Subcutaneous adipose tissue (tissue), 4 donors: ENCODE measurements around the gene ALDH3B1. TPM values are rescaled to one million over a fixed set of nuclear protein-coding genes. Genes with fewer than 3 reads are reported as not detected.

ENCODE experiments used
- total RNA-seq, 4 donors: library from RNA; depleted of rRNA; stranded (reverse); fragments of >200 nt; gene quantifications; one replicate each; pipeline ENCODE4 v1.1.0, GENCODE V29; 2016
- TF ChIP-seq, protein P1 (sequence below): fragments of 450-650 bp; IDR thresholded peaks from one replicate; pipeline ENCODE4 v1.5.1; 2016; ENCODE audit warnings: low read depth, mild to moderate bottlenecking, control low read depth, antibody characterized with exemption, moderate library complexity

Gene ALDH3B1
- total RNA-seq, 4 donors from 2014 or later, result 11.7 to 43.5 (median 22.3) TPM

DNA sequence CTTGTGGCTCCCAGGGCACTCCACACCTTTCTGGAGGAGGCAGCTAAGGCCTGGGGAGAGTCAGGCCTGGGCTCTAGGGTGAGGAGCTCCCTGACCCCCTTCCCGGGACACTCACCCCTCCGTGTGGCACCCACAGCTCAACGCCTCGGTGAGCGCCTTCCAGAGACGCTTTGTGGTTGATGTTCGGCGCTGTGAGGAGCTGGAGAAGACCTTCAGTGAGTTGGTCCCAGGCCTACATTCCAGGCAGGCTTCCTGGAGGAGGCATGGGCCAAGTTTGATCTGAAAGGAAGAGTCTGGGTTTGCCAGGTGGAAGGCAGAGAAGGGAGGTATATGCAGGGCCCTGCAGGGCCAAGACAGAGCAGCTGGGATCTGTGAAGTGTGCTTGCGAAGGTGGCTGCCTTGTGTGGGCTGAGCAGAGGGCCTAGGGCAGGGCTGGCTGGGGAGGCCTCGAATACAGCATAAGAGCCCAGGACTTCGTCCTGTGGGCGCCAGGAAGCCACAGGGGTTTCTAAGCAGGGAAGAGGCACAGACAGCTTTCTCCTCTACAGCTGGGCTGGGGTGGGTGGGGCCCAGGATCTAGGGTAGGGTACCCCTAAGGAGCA is 31.6 kb downstream of the ALDH3B1 start:
- TF ChIP-seq, protein P1, sequence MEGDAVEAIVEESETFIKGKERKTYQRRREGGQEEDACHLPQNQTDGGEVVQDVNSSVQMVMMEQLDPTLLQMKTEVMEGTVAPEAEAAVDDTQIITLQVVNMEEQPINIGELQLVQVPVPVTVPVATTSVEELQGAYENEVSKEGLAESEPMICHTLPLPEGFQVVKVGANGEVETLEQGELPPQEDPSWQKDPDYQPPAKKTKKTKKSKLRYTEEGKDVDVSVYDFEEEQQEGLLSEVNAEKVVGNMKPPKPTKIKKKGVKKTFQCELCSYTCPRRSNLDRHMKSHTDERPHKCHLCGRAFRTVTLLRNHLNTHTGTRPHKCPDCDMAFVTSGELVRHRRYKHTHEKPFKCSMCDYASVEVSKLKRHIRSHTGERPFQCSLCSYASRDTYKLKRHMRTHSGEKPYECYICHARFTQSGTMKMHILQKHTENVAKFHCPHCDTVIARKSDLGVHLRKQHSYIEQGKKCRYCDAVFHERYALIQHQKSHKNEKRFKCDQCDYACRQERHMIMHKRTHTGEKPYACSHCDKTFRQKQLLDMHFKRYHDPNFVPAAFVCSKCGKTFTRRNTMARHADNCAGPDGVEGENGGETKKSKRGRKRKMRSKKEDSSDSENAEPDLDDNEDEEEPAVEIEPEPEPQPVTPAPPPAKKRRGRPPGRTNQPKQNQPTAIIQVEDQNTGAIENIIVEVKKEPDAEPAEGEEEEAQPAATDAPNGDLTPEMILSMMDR, result no peak

- TF ChIP-seq, protein P1, result no peak
Observed at GRCh38 chr11:68042219-68043028, 32.3 kb downstream of the ALDH3B1 start.

DNA sequence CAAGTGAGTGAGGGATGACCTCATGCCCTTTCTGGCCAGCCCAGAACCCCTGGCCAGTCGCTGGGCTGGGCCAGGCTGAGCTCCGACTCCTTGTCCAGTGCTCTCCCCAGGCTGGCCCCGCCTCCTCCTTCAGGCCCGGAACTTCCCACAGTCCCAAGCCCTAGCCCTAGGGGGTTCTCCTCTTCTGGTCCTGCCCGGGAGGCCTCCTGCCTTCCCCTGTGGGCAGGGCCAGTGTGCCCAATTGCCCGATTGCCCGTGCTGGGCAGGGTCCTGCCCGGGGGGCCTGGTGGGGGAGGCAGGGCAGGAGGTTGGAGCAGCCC is 32.9 kb downstream of the ALDH3B1 start:
- TF ChIP-seq, protein P1, result no peak

DNA sequence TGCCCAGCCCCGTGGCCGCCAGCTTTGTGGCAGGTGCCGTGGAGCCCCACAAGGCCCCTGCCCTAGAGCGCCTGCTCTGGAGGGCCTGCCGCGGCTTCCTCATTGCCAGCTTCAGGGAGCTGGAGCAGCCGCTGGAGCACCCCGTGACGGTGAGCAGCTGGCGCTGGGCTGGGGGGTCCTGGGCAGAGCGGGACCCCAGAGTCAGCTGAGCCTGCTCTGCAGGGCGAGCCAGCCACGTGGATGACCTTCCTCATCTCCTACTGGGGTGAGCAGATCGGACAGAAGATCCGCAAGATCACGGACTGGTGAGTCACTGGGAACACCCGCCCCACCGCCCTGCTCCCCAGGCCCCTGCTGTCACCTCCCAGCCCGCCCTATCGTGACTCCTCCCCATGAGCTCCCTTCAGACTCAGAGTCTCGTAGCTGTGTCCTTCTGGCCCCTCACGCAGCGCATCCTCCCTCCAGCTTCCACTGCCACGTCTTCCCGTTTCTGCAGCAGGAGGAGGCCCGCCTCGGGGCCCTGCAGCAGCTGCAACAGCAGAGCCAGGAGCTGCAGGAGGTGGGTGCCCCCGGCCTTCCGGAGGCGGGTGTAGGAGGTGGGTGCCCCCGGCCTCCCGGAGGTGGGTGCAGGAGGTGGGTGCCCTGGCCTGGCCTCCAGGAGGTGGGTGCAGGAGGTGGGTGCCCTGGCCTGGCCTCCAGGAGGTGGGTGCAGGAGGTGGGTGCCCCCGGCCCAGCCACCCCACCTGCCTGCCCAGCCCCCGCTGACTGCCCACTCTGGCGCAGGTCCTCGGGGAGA is 33.4 kb downstream of the ALDH3B1 start:
- TF ChIP-seq, protein P1, result no peak

- TF ChIP-seq, protein P1, result no peak
Observed at GRCh38 chr11:68044145-68044813, 34.2 kb downstream of the ALDH3B1 start.

GRCh38 chr11:68044898-68045351 is 34.8 kb downstream of the ALDH3B1 start:
- TF ChIP-seq, protein P1, result no peak
